ENCODE results near the gene KCNJ6. TPM values are rescaled to one million over a fixed set of nuclear protein-coding genes. Genes with fewer than 3 reads are reported as not detected.

KCNJ6 gene
- total RNA-seq, 2 donors from 2014 or later = not detected

DNA sequence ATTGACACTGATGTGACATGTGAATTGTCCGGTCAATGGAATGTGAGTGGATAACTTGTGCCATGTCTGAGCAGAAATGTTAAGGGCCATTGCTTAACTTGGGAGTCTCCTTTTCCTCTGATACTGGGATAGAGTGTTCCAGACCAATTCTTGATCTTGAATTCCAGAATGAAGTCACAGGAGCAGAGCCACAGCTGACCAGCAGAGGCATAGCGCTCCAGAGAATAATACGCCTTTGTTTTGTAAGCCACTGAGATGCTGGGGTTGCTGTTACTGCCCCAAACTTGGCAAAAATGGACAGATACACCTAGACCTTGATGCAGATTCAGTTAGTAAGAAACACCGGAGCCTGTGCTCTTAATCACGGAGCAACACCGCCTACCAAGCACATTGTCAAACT lies 6.3 kb downstream of the KCNJ6 start:
- intact Hi-C loops (cut with DNase I) = loop anchor here in 1 of 2 donors (10.0 kb wide), 1 partner anchor 195 kb away; no protein-coding TSS in a partner anchor
- DNase-seq (ENCODE audit: low spot score) = no peak

GRCh38 chr21:37908691-37909090 lies 7.6 kb downstream of the KCNJ6 start:
- intact Hi-C loops (cut with DNase I) = no loop called here
- DNase-seq (ENCODE audit: low spot score) = no peak

DNA sequence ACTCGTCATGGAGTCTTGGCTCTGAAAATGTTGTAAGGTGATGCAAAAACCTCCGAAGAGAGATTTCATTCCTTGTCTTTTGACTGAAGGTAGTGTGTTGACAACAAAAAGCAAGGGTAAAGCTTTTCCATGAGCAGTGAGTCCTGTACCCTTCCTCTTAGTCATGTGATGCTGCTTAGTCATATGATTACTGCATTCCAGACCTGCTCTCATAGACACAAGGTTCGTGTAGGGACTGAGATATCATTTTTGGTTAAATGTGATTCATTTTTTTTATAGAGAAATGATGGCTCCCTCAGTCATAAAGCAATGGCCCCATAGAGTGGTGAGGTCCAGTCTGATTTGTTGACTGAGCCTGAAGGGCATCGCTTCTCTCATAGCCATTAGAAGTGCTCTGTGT lies 9.2 kb downstream of the KCNJ6 start:
- intact Hi-C loops (cut with DNase I) = no loop called here

DNA sequence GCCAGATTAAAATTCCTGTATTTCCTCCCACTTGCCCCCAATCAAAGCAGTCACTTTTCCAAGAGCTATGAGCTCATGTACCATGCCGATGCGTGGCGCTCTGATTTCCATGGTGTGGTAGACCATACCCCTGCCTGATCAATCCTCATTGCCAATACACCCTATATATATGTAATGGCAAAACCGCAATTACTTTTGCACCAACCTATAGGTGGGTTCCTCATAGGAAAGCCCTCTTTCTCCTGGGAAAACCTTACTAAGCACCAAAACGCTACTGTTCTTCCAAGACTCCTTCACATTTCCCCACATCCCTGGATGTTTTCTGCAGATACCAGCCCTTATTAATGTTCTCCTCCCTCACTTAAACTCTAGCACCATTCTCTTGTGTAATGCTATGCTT lies 11.0 kb downstream of the KCNJ6 start:
- DNase-seq (ENCODE audit: low spot score) = no peak
- intact Hi-C loops (cut with DNase I) = no loop called here

More for the DNA sequence above, 9.2 kb downstream of the KCNJ6 start:
- no peak for DNase-seq (ENCODE audit: low spot score)

GRCh38 chr21:37904856-37905255 lies 11.4 kb downstream of the KCNJ6 start:
- intact Hi-C loops (cut with DNase I) = no loop called here
- no peak for DNase-seq (ENCODE audit: low spot score)

GRCh38 chr21:37903396-37903795 lies 12.9 kb downstream of the KCNJ6 start:
- no peak for DNase-seq (ENCODE audit: low spot score)
- intact Hi-C loops (cut with DNase I) = no loop called here

DNA sequence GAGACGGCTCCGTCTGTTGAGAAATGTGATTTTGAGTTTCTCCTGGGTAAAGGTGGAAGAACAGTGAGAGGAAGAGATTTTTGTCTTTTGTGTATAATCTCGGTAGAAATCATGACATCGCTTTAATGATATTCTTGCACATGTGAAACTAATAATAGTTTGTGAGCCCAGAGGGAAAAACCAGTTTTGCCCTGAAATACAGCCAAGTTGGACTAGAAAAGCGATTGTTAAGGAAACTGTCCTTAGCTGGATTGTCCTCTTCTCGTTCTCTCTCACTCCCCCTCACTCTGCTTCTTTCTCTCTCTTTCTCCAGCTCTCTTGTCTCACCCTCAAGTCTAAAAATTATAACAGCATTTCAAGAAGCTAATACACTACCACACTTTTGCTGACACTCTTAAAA lies 17.1 kb downstream of the KCNJ6 start:
- intact Hi-C loops (cut with DNase I) = no loop called here

GRCh38 chr21:37896788-37897187 lies 19.5 kb downstream of the KCNJ6 start:
- intact Hi-C loops (cut with DNase I) = no loop called here
- DNase-seq (ENCODE audit: low spot score) = no peak

More for the DNA sequence above, 17.1 kb downstream of the KCNJ6 start:
- no peak for DNase-seq (ENCODE audit: low spot score)

GRCh38 chr21:37891972-37892371 lies 24.3 kb downstream of the KCNJ6 start:
- DNase-seq (ENCODE audit: low spot score) = no peak
- intact Hi-C loops (cut with DNase I) = no loop called here

- intact Hi-C loops (cut with DNase I) = no loop called here
- no peak for DNase-seq (ENCODE audit: low spot score)
Measured at GRCh38 chr21:37888659-37889058, 27.6 kb downstream of the KCNJ6 start.

DNA sequence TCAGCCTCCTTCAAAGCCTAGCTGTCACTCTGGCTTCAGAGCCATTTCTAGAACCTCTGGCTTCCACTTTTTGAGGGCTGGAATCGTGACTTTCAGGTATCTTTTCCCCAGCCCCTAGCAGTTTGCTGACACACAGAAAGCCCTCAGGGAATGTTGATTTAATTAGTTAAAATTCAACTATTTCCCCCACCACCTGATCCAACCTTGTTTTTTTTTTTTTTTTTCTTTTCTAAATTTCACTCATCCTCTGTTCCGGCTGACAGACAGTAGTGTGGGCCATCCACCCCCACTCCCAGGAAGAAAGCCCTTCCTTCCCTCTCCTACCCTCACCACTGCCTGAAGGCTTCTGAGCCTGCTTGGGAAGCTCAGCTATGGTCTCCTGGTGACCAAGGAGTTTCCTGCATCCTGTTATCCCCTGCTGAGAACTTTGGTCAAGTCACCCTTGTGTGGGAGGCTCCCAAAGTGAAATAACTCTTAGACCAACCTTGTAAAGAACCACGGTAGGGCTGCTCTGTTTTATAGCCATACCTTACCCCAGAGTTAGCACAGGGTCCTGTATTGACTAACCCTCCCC lies 29.4 kb downstream of the KCNJ6 start:
- intact Hi-C loops (cut with DNase I) = no loop called here
- no peak for DNase-seq (ENCODE audit: low spot score)

DNA sequence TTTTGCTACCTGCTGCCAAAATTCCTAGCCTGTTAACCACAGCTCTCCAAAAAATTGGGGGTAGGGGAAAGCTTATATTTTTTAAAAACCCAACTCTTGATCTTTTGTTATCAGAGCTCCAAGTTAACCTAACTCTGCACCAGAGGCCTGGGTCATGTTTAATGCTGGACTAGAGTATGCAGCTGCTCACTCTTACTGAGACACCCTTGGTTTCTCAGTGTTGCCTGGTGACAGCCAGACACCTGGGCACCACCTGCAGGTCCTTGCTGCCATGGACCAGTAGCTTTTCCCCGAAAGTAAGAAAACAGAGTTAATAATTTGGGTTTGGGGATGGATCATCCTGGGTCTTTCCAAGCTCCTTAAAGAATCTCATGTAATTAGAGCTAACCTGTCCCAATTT lies 30.1 kb downstream of the KCNJ6 start:
- no peak for DNase-seq (ENCODE audit: low spot score)
- intact Hi-C loops (cut with DNase I) = no loop called here

GRCh38 chr21:37878946-37879660 lies 37.2 kb downstream of the KCNJ6 start:
- intact Hi-C loops (cut with DNase I) = no loop called here
- no peak for DNase-seq (ENCODE audit: low spot score)

DNA sequence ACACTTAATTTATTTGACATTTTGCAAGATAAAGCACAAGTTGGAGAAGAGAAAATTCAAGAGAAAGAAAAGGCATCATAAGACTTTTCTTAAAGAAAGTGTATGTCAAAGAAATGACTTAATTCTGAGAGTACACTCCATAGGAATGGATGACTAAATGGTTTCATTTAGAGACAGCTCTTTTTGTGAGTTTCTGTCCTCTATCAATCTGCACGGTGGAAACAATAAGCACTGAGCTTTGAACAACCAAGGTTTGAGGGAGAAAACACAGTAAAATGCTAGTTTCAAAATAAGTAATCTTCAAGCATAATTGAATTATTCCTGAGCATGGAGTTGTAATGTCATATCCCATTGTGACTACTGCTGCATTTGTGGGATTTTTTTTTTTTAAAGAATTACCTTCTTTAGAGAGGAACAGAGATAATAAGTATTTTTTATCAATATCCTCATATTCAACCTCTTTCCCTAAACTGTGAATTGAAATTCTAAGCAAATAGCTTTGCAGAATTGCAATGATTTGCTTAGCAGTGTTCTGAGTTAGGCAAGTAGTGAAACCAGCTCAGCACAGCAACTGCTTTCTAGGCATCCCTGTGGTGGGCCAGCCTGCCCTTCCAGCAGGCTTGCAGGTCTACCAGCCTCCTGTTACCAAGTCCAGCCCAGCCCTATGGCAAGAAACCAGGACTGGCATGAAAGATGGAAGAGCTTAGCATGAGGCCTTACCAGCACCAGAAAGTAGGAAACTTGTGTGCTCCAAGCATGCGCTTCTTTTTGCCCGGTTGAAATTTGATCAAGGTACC lies 38.2 kb downstream of the KCNJ6 start:
- no peak for DNase-seq (ENCODE audit: low spot score)
- intact Hi-C loops (cut with DNase I) = no loop called here

DNA sequence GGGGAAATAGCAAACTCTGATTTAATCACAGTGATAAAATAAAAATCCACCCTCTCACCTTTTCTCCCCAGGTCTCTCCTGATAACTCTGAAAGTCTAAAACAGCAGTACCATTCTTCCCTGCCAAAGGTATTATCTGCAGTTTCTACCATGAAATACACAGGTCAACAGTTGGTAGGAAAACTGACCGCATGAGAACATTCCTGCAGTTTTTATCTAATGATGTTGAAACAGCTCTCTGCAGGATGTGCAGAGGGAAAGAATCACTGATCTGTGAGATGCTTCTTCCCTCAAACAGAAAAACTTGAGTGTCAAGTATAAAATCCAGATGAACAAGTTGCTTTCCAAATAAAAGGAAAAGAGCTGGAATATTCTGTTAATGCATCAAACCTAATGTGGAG lies 39.1 kb downstream of the KCNJ6 start:
- intact Hi-C loops (cut with DNase I) = no loop called here
- DNase-seq (ENCODE audit: low spot score) = no peak

GRCh38 chr21:37876561-37876960 lies 39.7 kb downstream of the KCNJ6 start:
- intact Hi-C loops (cut with DNase I) = no loop called here
- no peak for DNase-seq (ENCODE audit: low spot score)

GRCh38 chr21:37874904-37875780 lies 41.1 kb downstream of the KCNJ6 start:
- no peak for DNase-seq (ENCODE audit: low spot score)
- intact Hi-C loops (cut with DNase I) = no loop called here

DNA sequence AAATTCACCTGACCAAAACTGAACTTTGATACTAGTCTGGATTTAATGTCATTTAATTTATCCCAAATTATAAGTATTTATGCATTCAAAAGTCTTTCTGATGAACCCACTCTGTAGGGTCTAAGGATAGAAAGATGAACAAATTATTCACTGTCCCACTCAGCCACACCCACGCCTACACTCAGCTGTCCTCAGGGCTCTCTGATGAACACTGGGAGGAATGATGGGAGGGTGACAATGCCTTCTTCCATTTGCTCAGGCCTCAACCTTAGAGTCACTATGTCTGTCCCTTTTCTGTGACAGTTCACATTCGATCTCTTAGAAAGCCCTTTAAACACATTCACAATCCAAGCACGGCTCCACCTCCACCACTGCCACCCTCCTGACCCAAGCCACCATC lies 41.8 kb downstream of the KCNJ6 start:
- intact Hi-C loops (cut with DNase I) = no loop called here
- no peak for DNase-seq (ENCODE audit: low spot score)

DNA sequence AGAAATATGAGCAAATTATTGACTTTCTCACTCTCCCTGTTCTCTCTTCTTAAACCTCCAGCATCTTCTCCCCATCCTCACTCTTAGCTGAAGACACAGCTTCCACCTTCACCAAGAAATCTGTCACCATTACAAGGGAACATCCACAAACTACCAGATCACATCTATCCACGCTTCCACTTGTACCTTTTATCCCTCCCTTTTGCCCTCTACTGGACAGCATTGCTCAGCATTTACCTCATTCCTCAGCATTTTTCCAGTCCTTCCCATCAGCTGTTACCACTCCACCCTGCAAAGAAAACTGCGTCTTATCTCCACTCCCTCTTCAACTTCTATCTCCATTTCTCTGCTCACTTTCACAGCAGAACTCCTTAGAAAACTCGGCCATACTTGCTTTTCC lies 42.6 kb downstream of the KCNJ6 start:
- no peak for DNase-seq (ENCODE audit: low spot score)
- intact Hi-C loops (cut with DNase I) = loop anchor here in 1 of 2 donors (2.0 kb wide), 1 partner anchor 49 kb away; no protein-coding TSS in a partner anchor

Measured in posterior vena cava (tissue), 2 donors.